HepG2 (cell line): Measurements from ENCODE around the gene GDF7. TPM values are rescaled to one million over a fixed set of nuclear protein-coding genes. Genes with fewer than 3 reads are reported as not detected.

Experiments
- ADNP ChIP-seq: sonication (generic); formaldehyde crosslinking; IDR thresholded peaks from 2 replicates; pipeline ENCODE4 v1.4.0; 2020; ENCODE audit warnings: missing genetic modification reagents
- CBX2 ChIP-seq, 2 experiments: fragments of 200-600 bp in 1 of 2; sonication (generic); formaldehyde crosslinking in 1 of 2; IDR thresholded peaks; 2 replicates each; pipeline versions ENCODE4 v1.7.0 to v1.8.1; 2018 to 2022; ENCODE audit warnings: low read depth in 2 of 2, low read length in 1 of 2, mild to moderate bottlenecking in 1 of 2, missing genetic modification reagents in 1 of 2
- JUNB ChIP-seq: sonication (generic); formaldehyde crosslinking; IDR thresholded peaks from 2 replicates; pipeline ENCODE4 v1.8.0; 2022; ENCODE audit warnings: missing genetic modification reagents, mild to moderate bottlenecking, borderline replicate concordance
- KDM4B ChIP-seq: sonication (generic); formaldehyde crosslinking; IDR thresholded peaks from 2 replicates; pipeline ENCODE4 v1.4.0; 2020; ENCODE audit warnings: missing genetic modification reagents
- KDM6A ChIP-seq: IDR thresholded peaks from 2 replicates; pipeline ENCODE4 v1.6.1; 2016; ENCODE audit warnings: low read depth
- NFE2 ChIP-seq: sonication (generic); formaldehyde crosslinking; IDR thresholded peaks from 2 replicates; pipeline ENCODE4 v1.4.0; 2020; ENCODE audit warnings: missing genetic modification reagents
- RFX3 ChIP-seq: IDR thresholded peaks from 2 replicates; pipeline ENCODE4 v1.6.1; 2016; ENCODE audit warnings: missing biosample characterization, missing genetic modification reagents
- SALL1 ChIP-seq: sonication (generic); formaldehyde crosslinking; IDR thresholded peaks from 2 replicates; pipeline ENCODE4 v1.8.0; 2022; ENCODE audit warnings: mild to moderate bottlenecking, missing genetic modification reagents
- SIN3A ChIP-seq: IDR thresholded peaks from 2 replicates; pipeline ENCODE4 v1.6.1; 2011; ENCODE audit warnings: low read depth, mild to moderate bottlenecking, control low read depth, low read length, borderline replicate concordance
- SOX6 ChIP-seq, 2 experiments: fragments of 450-650 bp in 1 of 2; sonication (generic) in 1 of 2; formaldehyde crosslinking in 1 of 2; IDR thresholded peaks; 2 replicates each; pipeline versions ENCODE4 v1.4.0 to v1.6.1; 2017 to 2020; ENCODE audit warnings: antibody characterized with exemption in 1 of 2, mild to moderate bottlenecking in 1 of 2, missing genetic modification reagents in 1 of 2
- SP140L ChIP-seq: sonication (generic); formaldehyde crosslinking; IDR thresholded peaks from 2 replicates; pipeline ENCODE4 v1.4.0; 2020; ENCODE audit warnings: missing genetic modification reagents, borderline replicate concordance
- TOPORS ChIP-seq: sonication (generic); formaldehyde crosslinking; IDR thresholded peaks from 2 replicates; pipeline ENCODE4 v1.8.0; 2023; ENCODE audit warnings: mild to moderate bottlenecking, missing genetic modification reagents
- ZBTB3 ChIP-seq: sonication (generic); formaldehyde crosslinking; IDR thresholded peaks from 2 replicates; pipeline ENCODE4 v1.4.0; 2020; ENCODE audit warnings: low read depth, mild to moderate bottlenecking, moderate library complexity, missing genetic modification reagents, borderline replicate concordance
- ZFP36 ChIP-seq: fragments of 150-350 bp; IDR thresholded peaks from 2 replicates; pipeline ENCODE4 v1.6.1; 2018; ENCODE audit warnings: borderline replicate concordance, low read length, low read depth; ENCODE audit not compliant: partially characterized antibody
- ZNF160 ChIP-seq: sonication (generic); formaldehyde crosslinking; IDR thresholded peaks from 2 replicates; pipeline ENCODE4 v1.8.0; 2022; ENCODE audit warnings: mild to moderate bottlenecking, inconsistent platforms, missing genetic modification reagents
- ZNF329 ChIP-seq: sonication (generic); formaldehyde crosslinking; IDR thresholded peaks from 2 replicates; pipeline ENCODE4 v1.9.0; 2021; ENCODE audit warnings: low read depth, mild to moderate bottlenecking, missing genetic modification reagents
- ZNF431 ChIP-seq: sonication (generic); formaldehyde crosslinking; IDR thresholded peaks from 2 replicates; pipeline ENCODE4 v1.9.0; 2022; ENCODE audit warnings: missing genetic modification reagents, low read depth, mild to moderate bottlenecking, borderline replicate concordance
- ZNF615 ChIP-seq: sonication (generic); formaldehyde crosslinking; IDR thresholded peaks from 2 replicates; pipeline ENCODE4 v1.5.0; 2020; ENCODE audit warnings: mild to moderate bottlenecking, missing genetic modification reagents, borderline replicate concordance
- ZNF773 ChIP-seq: sonication (generic); formaldehyde crosslinking; IDR thresholded peaks from 2 replicates; pipeline ENCODE4 v1.4.0; 2020; ENCODE audit warnings: missing genetic modification reagents, borderline replicate concordance
- ZSCAN12 ChIP-seq: sonication (generic); formaldehyde crosslinking; IDR thresholded peaks from 2 replicates; pipeline ENCODE4 v1.9.0; 2021; ENCODE audit warnings: mild to moderate bottlenecking, missing genetic modification reagents
- polyA plus RNA-seq, 8 experiments: library from polyadenylated mRNA; depleted of rRNA in 3 of 8; stranded (reverse) in 7 of 8; unstranded in 1 of 8; fragments of >200 nt; fragmentation: Illumina TruSeq in 4 of 8; extraction: Trizol in 4 of 8; gene quantifications; 2 replicates each; pipeline versions ENCODE4 v1.2.1 to v1.2.3, GENCODE V29; 2011 to 2016; ENCODE audit warnings: low read depth in 4 of 8, missing spikeins in 1 of 8, mixed read lengths in 1 of 8; ENCODE audit not compliant: insufficient read depth in 1 of 8
- total RNA-seq, 5 experiments: library from RNA; depleted of rRNA; stranded (reverse); fragments of >200 nt; fragmentation: Illumina TruSeq; extraction: Trizol; gene quantifications; 2 replicates each; pipeline ENCODE4 v1.2.3, GENCODE V29; 2016; ENCODE audit warnings: low read depth in 1 of 5
- TF ChIP-seq, protein P1 (sequence below): sonication (generic); formaldehyde crosslinking; IDR thresholded peaks from 2 replicates; pipeline ENCODE4 v1.5.1; 2020; ENCODE audit warnings: missing genetic modification reagents, mild to moderate bottlenecking, borderline replicate concordance
- TF ChIP-seq, protein P2 (sequence below): sonication (generic); formaldehyde crosslinking; IDR thresholded peaks from 2 replicates; pipeline ENCODE4 v1.4.0; 2020; ENCODE audit warnings: missing genetic modification reagents
- TF ChIP-seq, protein P3 (sequence below): sonication (generic); formaldehyde crosslinking; IDR thresholded peaks from 2 replicates; pipeline ENCODE4 v1.5.0; 2020; ENCODE audit warnings: mild to moderate bottlenecking, missing genetic modification reagents

Gene GDF7
- total and polyA plus RNA-seq, 2 of the 13 experiments (the other 11 are each of a cell fraction or from before 2014, with no cell fraction given): 1.6 to 15.0 TPM

DNA sequence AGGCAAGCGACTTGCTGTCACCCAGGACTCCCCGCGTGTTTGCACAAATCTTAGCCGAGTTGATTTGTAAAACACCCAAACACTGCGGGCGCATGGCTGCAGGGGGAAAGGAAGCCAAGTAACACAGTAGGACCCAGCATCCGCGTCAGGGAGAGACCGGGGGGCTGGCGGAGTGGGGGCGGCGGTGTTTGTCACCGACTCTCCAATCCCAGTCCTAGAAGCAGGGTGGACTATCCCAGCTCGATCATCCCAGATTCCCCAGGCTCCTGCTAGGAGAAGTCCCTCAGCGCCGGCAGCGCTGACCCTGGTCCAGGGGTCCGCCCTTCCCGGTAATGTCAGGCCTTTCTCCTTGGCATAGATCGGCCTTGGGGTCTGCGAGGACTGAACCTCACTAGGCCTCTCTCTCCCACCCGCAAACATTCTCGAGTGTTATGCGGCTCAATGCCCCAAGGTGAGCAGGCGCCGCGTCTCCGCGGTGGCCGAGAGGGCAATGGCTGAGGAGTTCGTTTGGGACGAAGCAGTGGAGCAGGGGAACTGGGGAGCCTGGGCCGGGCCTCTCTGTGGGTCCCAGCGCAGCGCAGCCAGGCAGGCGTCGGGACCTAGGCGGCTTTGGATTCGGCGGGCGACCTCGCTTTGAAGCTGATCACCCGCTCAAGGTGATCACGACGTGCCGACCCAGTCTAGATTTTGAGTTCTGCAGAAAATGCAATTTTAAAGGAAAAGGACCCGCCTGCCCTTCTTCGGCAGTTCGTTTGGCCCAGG lies 1.5 kb upstream of the GDF7 start (continued):
- TF ChIP-seq CBX2 (IDR thresholded peaks at IDR 0.05; ENCODE audit: low read depth, low read length): no peak
- no peak; the same call in 1 of the 2 replicates for TF ChIP-seq CBX2 (CRISPR knock-in tag; IDR thresholded peaks at IDR 0.05; ENCODE audit: low read depth)
- no peak for TF ChIP-seq ZSCAN12 (CRISPR knock-in tag)
- peak; percentile 16 for TF ChIP-seq TOPORS (CRISPR knock-in tag)
- TF ChIP-seq JUNB (CRISPR knock-in tag): no peak
- TF ChIP-seq ZNF431 (CRISPR knock-in tag): no peak
- no peak for TF ChIP-seq ZNF160
- no peak for TF ChIP-seq RFX3 (CRISPR knock-in tag)
- TF ChIP-seq SALL1 (CRISPR knock-in tag): no peak
- no peak for TF ChIP-seq KDM4B
- no peak for TF ChIP-seq KDM6A (CRISPR knock-in tag)
- TF ChIP-seq SOX6 (IDR thresholded peaks at IDR 0.05): no peak
- no peak for TF ChIP-seq SOX6 (CRISPR knock-in tag; IDR thresholded peaks at IDR 0.05)
- no peak for TF ChIP-seq ZNF773 (CRISPR knock-in tag)
- no peak for TF ChIP-seq ZBTB3
- TF ChIP-seq ADNP (CRISPR knock-in tag): no peak
- TF ChIP-seq NFE2 (CRISPR knock-in tag): no peak
- TF ChIP-seq, protein P1, sequence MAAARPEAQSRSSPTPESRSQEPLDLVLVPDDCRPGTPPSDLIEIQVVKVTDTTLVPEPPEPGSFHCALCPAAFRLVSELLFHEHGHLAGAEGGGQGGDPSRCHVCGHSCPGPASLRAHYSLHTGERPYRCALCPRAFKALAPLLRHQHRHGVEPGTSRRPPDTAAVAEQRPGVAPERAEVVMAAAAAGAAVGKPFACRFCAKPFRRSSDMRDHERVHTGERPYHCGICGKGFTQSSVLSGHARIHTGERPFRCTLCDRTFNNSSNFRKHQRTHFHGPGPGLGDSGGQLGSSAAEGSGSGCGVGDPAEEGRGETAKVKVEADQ (CRISPR knock-in tag): 0 out of 2 replicates have a peak, but pooled peaks have one; percentile 35
- no peak for TF ChIP-seq ZFP36
- TF ChIP-seq SP140L: no peak
- no peak for TF ChIP-seq ZNF329
- no peak for TF ChIP-seq SIN3A
- TF ChIP-seq, protein P2, sequence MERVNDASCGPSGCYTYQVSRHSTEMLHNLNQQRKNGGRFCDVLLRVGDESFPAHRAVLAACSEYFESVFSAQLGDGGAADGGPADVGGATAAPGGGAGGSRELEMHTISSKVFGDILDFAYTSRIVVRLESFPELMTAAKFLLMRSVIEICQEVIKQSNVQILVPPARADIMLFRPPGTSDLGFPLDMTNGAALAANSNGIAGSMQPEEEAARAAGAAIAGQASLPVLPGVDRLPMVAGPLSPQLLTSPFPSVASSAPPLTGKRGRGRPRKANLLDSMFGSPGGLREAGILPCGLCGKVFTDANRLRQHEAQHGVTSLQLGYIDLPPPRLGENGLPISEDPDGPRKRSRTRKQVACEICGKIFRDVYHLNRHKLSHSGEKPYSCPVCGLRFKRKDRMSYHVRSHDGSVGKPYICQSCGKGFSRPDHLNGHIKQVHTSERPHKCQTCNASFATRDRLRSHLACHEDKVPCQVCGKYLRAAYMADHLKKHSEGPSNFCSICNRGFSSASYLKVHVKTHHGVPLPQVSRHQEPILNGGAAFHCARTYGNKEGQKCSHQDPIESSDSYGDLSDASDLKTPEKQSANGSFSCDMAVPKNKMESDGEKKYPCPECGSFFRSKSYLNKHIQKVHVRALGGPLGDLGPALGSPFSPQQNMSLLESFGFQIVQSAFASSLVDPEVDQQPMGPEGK (CRISPR knock-in tag): no peak
- TF ChIP-seq, protein P3, sequence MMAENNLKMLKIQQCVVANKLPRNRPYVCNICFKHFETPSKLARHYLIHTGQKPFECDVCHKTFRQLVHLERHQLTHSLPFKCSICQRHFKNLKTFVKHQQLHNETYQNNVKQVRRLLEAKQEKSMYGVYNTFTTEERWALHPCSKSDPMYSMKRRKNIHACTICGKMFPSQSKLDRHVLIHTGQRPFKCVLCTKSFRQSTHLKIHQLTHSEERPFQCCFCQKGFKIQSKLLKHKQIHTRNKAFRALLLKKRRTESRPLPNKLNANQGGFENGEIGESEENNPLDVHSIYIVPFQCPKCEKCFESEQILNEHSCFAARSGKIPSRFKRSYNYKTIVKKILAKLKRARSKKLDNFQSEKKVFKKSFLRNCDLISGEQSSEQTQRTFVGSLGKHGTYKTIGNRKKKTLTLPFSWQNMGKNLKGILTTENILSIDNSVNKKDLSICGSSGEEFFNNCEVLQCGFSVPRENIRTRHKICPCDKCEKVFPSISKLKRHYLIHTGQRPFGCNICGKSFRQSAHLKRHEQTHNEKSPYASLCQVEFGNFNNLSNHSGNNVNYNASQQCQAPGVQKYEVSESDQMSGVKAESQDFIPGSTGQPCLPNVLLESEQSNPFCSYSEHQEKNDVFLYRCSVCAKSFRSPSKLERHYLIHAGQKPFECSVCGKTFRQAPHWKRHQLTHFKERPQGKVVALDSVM (CRISPR knock-in tag): no peak
- no peak for TF ChIP-seq ZNF615 (CRISPR knock-in tag)
